ENCODE results near the gene C20orf173.
"Not testable (repeated sequence)": the region's sequence is repeated elsewhere in the genome, so short reads cannot be mapped to it uniquely, and the experiment has no call there.

C20orf173 gene, protein sequence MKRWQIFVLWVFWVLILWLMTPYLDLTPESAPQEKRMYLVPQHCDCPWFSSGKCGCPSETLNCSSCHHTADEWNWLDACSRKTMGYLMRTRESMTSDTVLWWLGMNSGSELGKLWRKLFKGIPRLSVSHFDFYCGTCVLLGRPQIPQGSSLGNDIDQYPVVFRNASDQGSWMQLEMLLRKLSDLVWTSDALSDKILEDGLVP

DNA sequence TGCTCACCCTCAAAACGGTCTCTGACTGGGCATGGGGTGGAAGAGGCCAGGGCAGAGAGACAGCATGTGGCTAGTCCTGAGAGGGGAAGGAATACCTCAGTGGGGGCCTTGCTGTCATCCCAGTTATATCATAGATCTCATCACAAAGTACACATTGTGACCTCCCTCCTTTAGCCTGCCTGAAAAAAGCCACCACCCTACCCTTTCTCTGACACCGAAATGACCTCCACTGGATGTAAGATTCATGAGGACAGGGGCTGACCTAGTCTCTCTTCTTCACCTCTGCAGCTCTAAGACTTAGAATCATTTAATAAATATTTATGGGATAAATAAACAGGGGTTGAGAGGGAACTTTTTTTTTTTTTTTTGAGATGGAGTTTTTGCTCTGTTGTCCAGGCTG, at the start of gene C20orf173:
TSS of gene C20orf173 (minus strand) at position 101 of the 400 bp plus-strand sequence. CDS start 279 bp downstream, outside the sequence.
- DNase-seq, result no peak

DNA sequence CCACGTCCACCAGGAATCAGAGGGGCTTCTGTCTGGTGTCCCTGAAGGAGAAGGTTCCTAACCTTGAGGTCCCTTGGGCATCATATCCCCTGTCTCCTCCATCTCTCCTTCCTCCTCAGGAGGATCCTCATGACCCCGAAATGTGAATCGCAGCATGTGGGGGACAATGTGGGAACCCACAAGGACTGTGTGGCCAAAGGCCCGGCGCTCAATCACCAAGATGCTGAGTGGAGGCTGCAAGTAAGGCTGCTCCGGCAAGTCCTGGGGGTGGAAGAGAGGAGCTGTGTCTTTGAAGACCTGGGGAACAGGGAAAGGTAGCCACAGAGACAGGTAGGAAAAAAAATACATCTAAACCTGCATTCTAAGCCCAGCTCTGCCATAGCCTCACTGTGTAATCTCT, 49.7 kb upstream of the C20orf173 start:
- no peak for DNase-seq

GRCh38 chr20:35578469-35578868, 49.0 kb upstream of the C20orf173 start:
- DNase-seq, result no peak

DNA sequence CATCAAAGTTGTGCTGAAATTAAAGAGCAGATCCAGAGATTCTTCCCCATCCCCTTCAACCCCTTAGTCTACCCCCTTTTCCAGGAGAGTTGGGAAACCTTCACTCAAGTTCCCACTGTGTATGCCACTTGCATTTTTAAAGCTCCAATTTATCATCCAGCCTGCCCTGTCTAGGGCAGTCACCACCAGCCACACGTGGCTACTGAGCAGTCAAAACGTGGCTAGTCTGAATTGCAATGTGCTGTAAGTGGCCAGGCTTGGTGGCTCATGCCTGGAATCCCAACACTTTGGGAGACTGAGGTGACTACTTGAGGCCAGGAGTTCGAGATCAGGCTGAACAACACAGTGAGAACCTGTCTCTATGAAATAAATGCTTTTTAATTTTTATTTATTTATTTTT, 47.4 kb upstream of the C20orf173 start:
- DNase-seq, result no peak

- DNase-seq, result no peak
Observed at GRCh38 chr20:35575958-35576357, 46.5 kb upstream of the C20orf173 start.

- no peak for DNase-seq
Observed at GRCh38 chr20:35572838-35573237, 43.4 kb upstream of the C20orf173 start.

GRCh38 chr20:35571555-35571954, 42.1 kb upstream of the C20orf173 start:
- no peak for DNase-seq

GRCh38 chr20:35568645-35569044, 39.2 kb upstream of the C20orf173 start:
- no peak for DNase-seq

DNA sequence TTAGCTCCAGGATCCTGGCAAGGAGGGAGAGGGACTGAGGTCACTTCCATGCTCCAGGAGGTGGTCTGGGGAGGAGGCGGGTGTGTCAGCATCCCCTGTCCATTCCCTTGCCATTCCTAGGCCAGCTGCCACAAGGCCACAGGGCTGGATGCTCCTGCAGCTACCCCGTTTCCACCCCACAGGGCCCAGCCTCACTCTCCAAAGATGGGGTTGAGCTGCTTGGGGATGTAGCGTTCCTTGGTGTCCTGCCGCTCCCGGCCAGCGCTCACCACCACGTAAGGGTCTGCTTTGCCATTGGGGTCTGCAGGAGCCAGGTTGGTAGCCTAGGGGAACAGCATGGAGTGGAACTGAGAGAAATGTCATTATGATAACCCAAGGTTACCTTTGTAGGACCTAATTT, 35.5 kb upstream of the C20orf173 start:
- DNase-seq, result no peak

DNA sequence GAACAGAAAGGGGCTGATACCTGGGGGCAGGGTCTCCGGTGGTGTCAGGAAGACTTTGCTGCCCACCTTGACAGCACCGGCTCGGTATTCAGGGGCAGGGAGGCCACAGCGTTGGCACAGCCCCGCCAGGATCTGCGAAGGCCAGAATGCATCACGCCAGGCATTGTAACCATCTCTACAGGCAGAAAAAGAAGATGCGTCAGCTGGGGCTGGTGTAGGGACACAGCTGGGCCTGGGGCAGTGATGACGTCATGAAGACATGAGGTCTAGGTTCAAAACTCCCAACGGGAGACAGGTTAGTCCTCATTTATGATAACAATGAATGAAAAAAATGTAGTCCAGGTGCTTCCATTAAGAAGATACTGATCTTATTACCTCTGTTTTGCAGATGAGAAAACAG, 34.4 kb upstream of the C20orf173 start:
- no peak for DNase-seq

DNA sequence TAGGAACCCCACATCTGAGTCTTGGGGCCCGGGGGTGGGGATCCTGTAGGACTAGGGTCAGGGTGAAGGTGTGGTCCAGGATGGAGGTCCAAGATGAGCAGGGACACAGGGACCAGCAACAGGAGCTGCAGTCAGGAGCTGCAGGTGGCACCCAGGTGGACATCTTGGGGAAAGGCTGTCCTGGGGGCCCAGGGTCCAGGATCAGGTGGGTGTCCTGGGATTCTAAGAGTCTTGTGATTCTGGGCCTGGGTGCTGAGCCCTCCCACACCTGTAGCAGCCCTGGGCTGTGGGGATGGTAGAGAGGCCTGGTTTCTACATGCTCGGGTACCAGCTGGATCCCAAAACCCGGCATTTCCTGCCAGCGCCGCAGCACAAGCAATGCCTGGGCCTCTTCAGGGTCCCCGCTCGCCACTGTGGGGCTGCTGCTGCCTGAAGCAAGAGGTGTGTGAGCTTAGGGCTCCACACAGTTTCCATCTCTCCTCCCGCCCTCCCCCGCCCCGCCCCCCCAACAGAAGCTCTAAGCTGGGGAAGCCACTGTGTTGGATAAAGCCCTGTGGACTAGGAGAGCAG, 33.2 kb upstream of the C20orf173 start:
- no peak for DNase-seq

GRCh38 chr20:35561671-35562070, 32.2 kb upstream of the C20orf173 start:
- no peak for DNase-seq

DNA sequence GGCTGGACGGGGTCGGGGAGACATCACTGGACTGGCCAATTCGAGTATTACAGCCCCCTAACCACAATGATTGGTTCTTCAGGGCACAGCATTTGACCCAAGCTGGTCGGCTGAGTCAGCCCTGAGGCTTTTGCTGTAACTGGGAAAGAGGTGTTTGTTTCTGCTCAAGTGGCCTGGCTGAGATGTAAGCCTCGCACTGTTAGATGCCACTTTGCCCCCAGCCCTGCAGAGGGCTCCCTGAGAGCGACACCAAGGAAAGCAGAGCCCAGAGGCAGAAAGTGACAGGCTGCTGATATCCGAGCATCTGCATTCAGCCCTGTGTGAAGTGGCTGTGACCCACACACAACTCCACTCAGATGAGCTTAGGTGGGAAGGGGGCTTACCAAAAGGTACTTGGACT, 31.8 kb upstream of the C20orf173 start:
- DNase-seq, result no peak

DNA sequence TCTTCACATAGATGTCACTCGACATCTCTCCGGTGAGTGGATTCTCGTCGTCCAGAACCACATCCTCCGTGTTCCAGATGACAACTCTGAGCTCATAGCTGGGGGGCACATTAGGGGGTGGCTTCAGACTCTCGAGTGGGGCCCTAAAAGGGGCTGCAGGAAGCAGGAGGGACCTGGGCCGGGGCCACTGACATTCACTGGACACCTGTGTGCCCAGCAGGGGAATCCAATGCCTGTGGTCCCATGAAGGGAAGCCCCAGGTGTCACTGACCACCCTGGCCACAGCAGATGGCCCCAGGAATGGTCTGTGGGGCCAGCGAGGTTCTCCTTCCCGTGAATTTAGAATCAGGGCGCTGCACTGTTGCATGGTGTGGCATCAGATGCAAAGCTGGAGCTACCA, 31.1 kb upstream of the C20orf173 start:
- no peak for DNase-seq

DNA sequence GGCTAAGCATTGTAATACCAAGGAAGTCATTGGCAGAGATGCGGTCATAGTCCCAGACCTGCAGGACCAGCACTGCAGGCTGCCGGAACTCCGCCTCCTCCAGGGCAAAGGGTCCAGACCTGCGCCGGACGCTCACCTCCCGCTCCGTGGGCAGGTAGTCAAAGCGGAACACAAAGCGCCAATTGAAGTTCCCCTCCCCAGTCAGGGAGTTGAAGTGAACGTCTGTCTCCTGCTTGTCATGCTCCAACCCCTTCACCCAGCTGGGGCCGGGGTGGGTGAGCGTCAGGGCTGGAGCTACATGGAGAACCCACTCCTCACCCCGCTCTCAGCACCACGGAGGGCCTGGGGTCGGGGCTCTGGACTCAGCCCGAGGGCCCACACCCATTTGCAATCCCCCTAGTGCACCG, 30.7 kb upstream of the C20orf173 start:
- DNase-seq, result no peak

DNA sequence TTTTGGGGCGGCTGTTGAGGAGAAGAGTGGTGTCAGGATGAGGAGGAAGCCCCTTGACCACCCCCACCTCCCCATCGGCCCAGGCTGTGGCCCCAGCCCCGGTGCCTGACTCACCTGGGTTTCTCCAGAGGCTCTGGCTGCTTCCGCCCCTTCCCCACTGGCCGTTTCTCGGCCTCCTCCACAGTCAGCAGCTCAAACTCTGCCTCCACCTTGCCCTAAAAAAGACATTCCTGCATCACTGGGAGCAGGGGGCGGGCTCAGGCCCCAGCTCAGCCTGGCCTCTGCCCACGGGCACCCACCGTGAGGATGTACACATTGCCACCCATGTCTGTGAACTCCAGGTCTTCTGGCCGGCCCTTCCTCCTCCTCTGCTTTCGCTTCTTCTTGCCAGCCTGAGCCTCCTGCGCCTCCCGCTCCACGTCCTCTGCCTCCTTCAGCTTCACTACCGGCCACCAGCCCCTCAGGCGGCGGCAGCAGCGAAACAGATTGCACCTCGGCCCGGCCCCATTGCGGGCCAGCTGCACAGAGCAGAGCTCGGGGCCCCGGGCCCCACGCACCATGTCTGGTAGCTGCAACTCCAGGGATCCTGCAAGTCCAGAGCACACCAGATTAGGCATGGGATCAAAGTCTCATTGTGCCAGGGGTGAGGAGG, 29.7 kb upstream of the C20orf173 start:
- no peak for DNase-seq

- DNase-seq, result no peak
Observed at GRCh38 chr20:35558451-35558850, 29.0 kb upstream of the C20orf173 start.

DNA sequence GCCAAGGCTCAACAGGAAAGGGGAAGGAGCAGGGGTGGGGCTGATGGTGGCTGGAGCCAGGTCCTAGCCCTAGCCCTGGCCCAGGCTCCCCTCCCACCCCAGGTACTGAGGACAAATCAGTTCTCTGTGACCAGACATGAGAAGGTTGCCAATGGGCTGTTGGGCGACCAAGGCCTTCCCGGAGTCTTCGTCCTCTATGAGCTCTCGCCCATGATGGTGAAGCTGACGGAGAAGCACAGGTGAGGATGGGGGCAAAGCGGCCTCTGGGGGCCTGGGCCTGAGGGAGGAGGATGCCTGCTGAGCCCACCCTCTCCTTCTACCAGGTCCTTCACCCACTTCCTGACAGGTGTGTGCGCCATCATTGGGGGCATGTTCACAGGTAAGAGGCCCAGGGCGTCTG, 27.4 kb upstream of the C20orf173 start:
- no peak for DNase-seq

DNA sequence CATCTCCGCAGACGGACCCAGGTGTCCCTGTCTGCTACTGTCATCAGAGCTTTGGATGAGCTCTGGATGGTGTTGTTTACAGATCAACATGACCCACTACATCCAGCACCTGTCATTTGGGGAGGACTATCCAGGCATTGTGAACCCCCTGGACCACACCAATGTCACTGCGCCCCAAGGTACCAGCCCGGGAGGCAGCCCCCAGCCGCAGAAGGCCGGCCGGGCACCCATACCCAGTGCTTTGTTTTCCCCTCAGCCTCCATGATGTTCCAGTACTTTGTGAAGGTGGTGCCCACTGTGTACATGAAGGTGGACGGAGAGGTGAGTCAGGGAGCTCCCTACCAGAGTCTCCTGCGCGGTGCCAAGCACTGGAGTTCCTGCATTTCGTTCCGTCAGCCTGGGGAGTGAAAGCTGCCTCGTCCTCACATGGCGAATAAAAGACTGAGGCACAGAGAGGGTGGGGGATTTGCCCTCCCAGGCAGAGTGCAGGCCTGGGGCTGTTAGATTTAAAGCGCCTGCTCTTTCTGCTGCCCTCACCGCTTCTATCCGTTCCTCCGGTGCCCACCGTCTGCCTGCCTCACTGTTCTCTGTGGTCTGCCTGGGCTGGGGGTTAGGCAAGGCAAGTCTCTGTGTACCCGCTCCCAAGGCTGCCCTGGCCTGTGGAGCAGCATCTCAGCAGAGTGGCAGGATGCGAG, 26.6 kb upstream of the C20orf173 start:
- DNase-seq, result no peak

GRCh38 chr20:35555461-35555860, 26.0 kb upstream of the C20orf173 start:
- DNase-seq, result not testable (repeated sequence)

GRCh38 chr20:35552914-35553313, 23.5 kb upstream of the C20orf173 start:
- DNase-seq, result no peak

DNA sequence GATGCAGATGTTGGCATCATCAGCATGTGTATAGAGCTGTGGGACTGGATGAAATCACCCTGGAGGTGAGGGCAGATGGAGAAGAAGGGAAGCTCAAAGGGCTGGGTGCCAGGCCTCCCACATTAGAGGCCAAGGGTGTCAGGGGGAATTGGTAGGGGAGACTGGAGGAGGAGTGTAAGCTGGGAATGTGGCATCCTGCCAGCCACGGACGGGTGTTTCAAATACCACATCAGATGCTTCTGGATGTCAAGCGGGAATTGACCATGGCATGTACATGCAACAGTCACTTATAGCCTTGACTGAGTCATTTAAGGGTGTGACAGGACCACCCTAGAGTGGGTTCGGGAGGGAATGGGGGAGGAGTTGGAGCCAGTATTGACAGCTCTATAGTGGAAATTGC, 22.1 kb upstream of the C20orf173 start:
- DNase-seq, result no peak

GRCh38 chr20:35547329-35547728, 17.9 kb upstream of the C20orf173 start:
- no peak for DNase-seq

DNA sequence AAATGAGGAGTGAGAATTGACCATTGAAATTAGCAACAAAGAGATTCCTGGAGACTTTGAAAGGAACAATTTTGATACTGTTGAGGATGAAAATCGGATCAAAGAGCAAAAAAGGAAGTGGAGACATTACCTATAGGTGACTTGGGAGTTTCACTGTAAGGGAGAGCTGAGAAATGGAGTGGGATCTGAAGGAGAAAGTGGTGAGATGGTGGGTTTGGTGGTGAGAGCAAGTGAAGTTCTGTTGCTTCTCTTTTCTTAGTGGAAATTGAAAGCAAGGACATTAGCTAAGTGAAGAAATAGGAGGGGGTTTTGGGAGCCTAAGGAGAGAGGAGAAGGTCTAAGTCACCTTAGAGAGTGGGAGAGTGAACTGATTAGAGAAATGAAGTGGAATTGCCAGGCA, 16.7 kb upstream of the C20orf173 start:
- no peak for DNase-seq
